K562 (cell line): ENCODE data around the gene PPP2R3B.

Experiments used
- CEBPG ChIP-seq, 3 experiments: fragments of 200-800 bp in 1 of 3; sonication (Bioruptor generic) in 1 of 3; sonication (generic) in 1 of 3; formaldehyde crosslinking in 1 of 3; IDR thresholded peaks in 2 of 3; conservative IDR thresholded peaks in 1 of 3; 2 replicates each; pipeline versions ENCODE4 v1.6.1 to v1.8.0; 2016 to 2022; ENCODE audit warnings: missing compliant biosample characterization in 2 of 3, missing genetic modification characterization in 2 of 3, mild to moderate bottlenecking in 1 of 3, missing genetic modification reagents in 1 of 3
- RAD21 ChIP-seq, 2 experiments: fragments of 250-450 bp in 1 of 2; fragments of 450-650 bp in 1 of 2; sonication (Bioruptor Pico) in 1 of 2; formaldehyde crosslinking in 1 of 2; IDR thresholded peaks in 1 of 2; conservative IDR thresholded peaks in 1 of 2; 2 replicates each; pipeline versions ENCODE4 v1.4.0 to v1.8.0; 2020 to 2022; ENCODE audit warnings: mild to moderate bottlenecking in 2 of 2, moderate library complexity in 1 of 2
- ZNF124 ChIP-seq: sonication (generic); formaldehyde crosslinking; IDR thresholded peaks from 2 replicates; pipeline ENCODE4 v1.8.1; 2022; ENCODE audit warnings: missing genetic modification reagents
- ZNF24 ChIP-seq: fragments of 450-650 bp; IDR thresholded peaks from 2 replicates; pipeline ENCODE4 v1.6.1; 2016

GRCh38 chrX:391717-392574, 5.2 kb upstream of the PPP2R3B start:
- TF ChIP-seq RAD21 (CRISPR knock-in tag; conservative IDR thresholded peaks at IDR 0.05 in 1 of 2, IDR thresholded peaks at IDR 0.05 in 1 of 2) (no peak), CEBPG (CRISPR knock-in tag; IDR thresholded peaks at IDR 0.05) (no peak), CEBPG (tag; conservative IDR thresholded peaks at IDR 0.05 in 1 of 2, IDR thresholded peaks at IDR 0.05 in 1 of 2) (no peak), ZNF124 (no peak), ZNF24 (no peak)
